SIG-M5 treated with dmso at 0.1 percent for 504 hours (cell line): Measurements from ENCODE around the gene CNTN5.

ENCODE experiments used
- DNase-seq: peaks from one replicate; lab custom pipeline; 2025; ENCODE audit not compliant: unreplicated experiment; lab: John Stamatoyannopoulos, UW

The CNTN5 gene

DNA sequence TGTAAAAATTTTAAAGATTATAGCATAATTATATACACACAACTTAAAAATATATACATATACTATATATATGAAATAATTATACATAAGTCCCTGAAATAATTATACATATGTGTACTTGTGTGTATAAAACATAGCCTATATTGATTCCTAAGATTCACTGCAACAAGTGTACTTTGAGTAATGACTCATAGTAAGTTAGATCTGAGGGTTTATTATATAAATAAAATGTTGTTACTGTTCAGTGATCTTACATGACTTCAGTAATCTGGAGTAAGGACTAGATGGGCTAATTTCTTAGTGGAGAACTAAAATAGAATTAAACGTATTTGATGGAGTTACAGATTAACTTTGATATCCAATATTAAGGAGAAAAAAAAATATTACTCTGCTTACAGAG, 350.5 kb downstream of the CNTN5 start:
- no peak for DNase-seq

DNA sequence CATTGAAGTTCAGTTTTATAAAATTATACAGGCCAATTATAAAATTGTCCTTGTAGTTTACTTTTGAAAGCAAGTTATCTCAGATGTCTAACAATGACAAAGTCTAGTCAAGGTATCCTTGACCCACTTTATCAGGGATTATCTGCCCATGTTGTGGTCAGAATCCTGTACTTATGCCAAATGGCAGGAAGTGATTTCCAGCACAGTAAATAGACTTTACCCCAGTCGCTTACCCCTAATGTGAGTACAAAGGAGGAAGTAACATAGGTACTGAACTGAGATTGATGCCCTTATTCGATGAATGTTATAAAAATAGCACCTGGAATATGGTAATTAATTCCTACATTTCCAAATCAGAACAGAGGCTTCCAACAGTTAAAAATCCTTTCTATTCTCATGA, 355.7 kb downstream of the CNTN5 start:
- DNase-seq = no peak

DNA sequence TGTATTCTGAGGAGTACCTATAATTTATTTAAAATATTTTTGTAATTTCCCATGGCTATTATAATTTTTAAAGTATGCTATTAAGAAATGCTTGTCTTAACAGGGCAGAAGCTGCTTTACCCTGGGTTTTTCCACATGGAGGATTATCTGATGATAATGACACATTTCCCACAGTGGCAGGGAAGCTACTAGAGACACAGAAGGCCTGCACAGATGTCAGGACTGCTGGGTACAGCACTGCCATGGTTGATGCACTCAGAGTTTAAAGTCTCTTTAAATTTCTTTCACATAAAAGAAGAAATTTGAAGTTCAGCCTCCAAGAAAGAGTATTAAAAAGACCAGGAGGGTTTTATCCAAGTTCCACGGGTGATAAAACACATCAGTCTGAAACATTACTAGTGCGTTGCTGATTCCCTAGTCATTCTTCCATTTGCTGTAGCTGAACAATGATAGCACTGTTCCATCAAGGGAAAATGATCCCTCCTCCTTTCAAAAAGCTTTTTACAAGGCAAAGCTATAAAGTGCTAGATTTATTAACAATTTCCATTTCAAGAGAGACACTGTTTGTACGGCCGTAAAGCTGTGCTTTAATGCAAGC, 363.0 kb downstream of the CNTN5 start:
- DNase-seq = no peak

DNA sequence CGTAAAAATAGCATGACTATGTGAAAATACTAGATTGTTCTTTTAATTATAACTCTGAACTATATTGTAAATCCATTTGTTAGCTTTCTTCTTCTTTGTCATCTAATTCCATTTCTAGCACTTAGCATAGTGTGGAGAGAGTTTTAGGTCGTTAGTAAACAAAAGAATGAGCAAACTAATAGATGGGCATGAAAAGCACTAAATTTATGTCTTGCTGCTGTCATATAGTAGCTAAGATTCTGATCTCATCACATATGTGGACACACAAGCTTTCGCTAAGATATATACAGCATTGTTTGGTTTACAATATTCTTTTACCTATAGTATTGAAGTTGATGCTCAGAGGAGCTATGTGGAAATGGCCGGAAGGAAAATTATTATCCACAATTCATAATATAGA, 370.5 kb downstream of the CNTN5 start:
- DNase-seq = no peak

DNA sequence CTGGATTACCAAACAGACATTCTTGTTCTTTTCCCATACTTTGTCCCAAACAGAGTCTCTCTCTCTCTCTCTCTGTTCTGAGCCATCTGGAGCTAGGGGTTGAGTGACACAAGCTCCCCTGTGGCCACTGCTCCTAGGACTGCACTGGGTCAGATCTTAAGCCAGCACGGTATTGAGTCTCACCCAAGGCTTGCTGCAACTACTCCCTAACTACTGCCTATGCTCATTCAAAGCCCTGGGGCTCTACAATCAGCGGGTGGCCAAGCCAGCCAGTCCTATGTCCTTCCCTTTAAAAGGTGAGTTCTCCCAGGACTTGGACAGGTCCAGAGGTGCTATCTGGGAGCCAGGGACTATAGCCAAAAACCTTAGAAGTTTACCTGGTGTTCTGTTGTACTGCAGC, 385.6 kb downstream of the CNTN5 start:
- DNase-seq = no peak

DNA sequence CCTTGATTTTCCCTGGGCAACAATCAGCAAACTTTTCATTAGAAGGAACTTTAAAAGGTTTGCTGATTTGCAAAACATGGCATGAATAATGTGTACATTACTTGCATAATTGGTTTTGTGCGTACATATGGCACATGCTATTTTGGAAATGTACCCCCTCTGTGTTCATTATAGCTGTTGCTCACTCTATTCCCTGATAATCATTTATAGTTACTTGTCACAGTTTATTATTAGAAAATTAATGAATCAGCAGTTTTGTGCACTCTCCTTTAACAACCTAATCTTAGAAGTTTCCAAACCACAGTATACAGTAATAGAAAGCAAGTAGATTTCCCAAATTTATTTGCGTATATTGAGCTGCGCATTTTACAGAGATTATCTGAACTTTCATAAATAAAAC, 389.9 kb downstream of the CNTN5 start:
- DNase-seq = no peak

DNA sequence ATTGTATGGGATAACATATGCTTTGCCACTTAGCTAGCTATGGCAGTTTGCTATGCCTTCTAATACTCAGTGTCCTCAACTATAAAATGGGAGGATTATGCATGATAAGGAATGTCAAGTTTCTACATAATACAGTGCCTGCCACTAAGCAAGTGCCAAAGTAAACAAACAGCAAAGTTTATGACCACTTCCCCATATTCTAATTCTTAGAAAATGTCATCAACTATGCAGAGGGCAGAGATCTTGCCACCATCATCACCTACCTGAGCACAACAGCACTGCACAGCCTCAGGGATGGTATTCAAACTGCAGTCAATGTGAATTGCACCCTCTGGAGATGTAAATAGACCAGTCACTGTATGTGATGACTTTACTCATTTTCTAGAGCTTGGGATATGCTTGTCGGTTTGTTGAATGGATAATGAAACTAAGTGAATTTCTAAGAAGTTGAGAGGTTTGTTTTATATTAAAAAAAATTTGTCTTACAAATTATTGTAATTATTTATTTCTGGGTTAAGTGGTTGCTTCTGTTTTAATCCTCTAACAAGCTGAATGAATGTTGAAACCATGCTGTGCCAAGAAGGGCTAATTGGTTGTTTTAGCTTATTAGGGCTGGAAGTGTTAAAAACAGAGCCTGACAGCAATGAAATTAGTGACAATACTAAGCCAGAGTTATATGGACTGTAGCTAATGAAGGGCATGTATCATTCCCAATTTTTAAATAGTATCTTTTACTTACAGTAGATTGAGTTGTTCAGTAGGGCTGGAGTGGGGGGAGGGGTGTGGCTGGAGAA, 398.4 kb downstream of the CNTN5 start:
- no peak for DNase-seq

DNA sequence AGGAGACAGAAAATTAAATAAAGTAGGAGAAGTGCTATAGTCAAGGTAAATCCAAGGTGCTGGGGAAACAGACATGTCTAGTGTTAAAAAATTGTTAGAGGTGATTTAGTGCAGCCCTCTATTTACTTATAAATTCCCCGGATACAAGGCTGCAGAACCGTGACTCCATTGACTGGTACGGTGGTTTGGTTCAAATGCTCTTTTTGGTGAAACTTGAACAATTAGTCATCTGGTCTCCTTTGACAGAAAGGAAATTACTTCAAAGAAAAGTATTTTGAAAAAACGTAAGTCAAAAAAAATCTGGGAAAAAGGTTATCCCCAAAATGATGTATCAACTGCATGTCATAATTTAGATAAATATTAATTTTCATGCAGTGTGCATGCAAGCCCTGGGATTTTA, 399.2 kb downstream of the CNTN5 start:
- no peak for DNase-seq

DNA sequence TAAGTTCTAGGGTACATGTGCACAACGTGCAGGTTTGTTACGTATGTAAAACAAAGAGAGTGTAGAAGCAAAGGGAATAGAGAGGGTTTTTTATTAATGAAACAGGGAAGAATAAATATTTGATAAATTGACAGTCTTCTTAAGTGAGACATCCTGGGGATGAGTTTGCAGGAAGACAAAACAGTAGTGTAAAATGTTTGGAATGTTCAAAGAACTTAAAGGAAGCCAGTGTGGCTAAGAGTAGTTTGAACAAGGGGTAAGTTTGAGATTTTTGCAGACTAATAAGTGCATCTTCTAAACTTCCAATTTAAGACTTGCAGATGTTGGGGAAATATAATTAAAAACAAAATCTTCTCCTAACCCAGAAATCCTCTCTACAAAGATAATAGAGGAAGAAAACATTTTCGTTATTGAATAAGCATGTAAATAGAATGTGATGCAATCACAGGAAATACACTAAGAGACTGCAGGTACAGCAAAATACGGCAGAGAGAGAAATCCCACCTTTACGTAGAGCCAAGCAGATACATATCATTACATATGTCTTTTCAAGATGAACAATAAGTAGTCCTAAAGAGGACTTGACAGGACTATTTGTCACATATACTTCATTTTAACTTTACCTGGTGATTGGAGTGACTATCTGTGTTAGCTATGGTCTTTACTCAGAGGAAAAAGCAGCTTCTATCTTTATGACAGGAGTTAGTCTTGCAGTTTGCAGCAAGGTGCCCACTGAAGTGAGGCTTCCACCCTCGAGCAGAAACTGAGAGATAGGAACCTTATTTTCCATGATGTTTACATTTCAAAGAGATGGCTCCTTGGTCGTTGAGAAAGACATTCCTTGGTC, 402.1 kb downstream of the CNTN5 start:
- DNase-seq = no peak

DNA sequence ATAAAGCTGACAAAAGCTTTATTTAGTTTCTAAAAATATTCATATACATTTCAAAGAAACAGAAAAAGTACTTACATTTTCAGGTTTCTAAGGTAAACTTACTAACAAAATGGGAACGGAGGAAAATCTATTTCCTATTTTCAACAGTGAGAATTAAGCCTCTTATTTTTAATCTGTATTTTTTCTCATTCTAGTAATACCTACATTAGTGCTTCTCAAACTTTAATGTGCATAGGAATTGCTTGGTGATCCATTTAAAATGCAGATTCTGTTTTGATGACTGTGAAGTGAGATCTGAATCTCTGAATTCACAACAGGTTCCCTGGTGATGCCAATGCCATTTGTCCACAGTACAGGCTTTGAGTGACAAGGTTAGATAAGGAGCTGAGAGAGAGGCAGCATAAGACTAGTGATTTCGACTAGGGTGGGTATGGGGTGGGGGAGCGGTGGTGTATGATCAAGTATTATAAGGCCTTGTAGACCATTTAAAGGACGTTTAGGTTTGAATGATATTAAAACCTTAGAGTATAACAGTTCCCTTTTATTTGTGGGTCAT, 402.8 kb downstream of the CNTN5 start:
- DNase-seq = no peak

DNA sequence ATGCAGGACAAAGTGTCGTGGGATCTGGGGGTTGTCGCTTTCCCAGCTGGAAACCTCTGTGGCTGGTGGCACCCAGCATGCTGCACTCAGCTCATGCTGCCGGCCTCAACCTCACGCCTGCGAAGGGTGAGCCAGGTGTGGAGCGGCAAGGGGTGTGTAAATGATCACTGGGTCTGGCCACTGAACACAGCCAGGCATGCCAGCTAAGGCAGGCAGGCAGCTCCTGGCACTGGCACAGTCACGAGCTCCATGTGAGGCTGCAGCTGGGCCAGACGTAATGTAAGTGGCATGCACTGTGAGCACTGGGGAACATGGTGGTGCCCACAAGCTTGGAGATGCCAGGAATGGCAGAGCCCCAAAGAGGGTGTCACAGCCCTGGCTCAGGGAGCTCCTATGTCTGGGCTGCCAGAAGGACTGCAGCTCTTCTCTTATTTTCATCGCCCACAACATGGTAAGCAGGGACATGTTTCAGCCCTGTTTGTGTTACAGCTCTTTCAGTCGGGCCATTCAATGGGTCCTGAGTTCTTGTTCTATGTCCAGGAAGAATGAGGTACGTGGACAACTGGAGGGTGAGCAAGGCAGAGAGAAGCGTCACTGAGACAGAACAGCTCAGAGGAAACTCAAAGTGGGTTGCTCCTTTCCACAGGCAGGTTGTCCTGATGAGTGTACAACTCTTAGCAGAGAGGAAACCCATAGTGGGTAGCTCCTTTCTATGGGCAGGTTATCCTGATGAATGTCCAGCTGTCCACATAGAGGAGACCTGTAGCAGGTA, 403.8 kb downstream of the CNTN5 start:
- DNase-seq = no peak

DNA sequence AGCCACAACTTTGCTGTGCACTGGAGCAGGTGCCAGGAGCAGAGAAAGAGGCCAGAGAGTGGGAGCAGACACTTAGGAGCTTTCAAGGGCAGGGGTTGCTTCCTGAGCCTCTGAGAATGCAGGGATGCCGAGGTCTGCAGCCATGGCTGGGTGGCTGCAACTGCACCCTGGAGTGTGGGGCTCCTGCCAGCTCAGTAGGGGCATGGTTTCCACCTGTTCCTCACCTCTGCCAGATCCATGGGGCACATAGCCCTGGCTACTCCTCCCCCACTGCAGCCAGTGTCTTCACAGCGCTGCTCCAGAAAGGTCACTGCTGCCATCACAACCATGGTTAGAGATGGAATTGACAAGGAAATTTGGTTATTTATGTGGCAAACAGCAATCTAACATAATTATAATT, 404.8 kb downstream of the CNTN5 start:
- DNase-seq = no peak

DNA sequence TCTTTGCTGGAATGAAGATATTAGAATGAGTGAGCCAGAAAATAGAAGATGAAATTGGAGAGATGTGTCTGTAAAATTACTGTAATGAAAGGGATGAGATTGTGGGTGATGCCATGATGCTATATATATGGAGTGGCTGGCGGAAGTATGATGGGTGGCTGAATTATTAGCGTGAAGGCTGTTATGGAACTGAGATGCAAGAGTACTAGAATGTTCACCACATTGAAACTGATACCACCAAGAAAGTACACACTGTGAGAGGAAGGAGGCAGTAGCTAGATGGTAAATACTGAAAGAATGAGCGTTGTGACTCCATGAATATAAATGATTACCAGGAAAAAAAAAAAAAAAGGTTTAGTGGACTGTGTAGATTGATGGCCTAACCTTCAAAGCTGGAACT, 411.9 kb downstream of the CNTN5 start:
- DNase-seq = no peak

DNA sequence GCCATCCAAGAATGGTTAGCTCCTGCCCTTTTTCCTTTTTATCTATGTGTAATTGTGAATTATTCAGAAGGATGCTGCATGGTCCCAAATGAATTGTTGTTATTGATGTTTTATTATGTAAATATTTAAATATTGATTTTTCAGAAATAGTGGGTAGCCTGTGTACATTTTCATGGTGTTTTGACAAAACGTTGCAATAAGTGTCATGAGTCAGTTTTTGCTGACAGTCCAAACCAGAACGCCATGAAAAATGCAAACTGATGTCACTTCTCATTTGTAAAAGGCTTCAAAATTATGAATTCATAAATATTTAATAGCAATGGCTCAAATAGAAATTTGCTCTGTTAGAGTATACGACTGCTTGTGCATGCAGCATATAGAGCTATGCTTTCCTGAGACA, 422.5 kb downstream of the CNTN5 start:
- no peak for DNase-seq

DNA sequence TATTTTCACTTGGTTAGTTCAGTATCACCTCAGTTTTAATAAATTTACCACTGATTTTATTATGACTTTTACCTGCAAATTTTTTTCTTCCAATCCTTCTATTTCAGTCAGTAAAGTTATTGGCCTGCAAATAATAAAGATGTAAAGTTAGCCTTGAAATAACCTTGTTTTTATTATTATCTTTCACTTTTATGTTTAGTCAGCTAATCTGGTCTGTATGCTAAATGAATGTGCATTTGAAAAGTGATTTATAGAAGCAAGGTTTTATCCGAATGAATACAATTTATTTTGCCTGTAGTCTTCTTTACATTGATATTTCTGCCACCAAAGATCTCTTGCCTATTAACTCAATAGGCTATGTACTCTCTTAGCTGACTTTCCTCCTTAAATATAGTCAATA, 425.7 kb downstream of the CNTN5 start:
- no peak for DNase-seq

DNA sequence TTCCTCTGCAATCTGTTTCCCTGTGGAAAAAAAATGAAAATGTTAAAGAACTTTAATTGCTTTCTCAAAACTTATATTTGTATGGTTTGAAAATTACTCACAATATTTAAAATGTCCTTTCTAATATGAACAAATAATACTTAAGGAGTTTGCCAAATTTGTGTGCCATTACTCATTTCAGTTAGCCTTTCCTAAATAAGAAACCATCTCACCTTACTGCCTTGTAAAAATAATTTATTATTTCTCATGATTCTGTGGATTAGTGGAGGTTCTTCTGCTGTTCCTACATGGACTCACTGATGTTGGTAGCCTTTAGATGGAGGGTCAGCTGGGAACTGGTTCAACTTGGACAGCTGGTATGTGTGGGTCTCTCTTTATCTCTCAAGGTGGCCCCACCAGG, 428.6 kb downstream of the CNTN5 start:
- no peak for DNase-seq

DNA sequence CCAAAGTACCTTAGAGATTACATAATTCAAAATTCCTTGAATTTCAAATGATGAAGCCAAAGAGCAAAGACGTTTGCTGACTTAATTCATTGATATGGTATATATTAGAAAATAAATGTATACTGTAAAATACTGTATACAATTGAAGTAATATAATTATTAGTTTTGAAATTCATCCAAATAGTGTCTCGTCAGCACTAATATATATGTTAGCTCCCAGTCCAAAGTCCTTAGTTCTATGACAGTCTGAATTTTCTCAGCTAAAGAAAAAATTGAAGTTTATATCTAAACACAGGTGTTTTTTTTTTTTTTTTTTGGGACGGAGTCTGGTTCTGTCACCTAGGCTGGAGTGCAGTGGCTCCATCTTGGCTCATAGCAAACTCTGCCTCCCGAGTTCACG, 431.3 kb downstream of the CNTN5 start:
- no peak for DNase-seq

DNA sequence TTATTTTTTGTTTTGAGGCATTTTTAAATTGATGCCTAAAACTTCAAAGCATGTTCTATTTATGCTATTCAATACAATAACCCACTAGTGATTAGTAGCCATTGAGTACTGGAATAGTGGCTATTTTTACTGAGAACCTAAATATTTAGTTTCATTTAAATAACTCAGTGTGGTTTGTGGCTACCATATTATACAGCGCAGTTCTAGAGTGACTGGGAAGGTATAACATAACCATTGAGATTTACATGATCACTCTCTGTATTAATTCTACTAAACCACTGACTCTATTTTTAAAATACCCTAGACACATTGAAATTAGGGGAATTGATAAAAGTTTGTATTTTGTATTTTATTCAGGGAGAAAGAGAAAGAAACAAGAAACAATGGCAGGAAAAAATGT, 441.2 kb downstream of the CNTN5 start:
- no peak for DNase-seq

DNA sequence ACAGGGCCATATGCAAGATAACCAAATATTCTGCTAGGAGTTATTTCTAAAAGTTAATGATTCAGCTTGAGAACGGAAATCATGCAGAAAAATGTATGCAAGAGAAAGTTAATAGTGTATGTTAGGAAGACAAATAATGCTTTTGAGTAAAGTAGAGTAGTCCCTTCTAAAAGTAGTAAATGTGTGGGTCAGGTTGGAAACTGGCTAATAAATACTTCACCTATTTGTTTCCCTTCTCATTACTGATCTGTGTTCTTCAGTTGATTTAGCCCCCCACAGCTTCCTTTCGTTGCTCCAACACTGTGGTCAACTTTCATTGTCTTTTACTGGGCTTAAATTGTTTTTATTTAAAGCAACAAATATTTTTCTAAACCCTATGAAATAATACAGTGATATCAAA, 444.2 kb downstream of the CNTN5 start:
- no peak for DNase-seq

DNA sequence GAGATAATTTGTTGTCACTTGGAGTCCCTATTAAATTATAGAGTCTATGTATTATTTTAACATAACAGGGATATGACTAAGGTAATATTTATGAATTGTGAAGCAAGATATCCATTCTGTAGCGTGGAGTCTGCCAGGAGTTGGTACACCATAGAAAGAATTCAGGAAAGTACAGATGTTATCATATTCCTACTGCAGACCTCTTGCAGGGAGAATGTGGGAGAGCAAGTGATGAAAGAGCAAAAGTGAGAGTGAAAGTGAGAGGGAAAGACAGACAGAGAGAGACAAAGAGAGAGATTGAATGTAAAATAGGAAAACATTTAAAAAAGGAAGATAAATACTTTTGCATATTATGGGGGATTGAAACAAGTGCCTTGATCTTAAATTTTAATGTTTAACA, 468.8 kb downstream of the CNTN5 start:
- DNase-seq = no peak

DNA sequence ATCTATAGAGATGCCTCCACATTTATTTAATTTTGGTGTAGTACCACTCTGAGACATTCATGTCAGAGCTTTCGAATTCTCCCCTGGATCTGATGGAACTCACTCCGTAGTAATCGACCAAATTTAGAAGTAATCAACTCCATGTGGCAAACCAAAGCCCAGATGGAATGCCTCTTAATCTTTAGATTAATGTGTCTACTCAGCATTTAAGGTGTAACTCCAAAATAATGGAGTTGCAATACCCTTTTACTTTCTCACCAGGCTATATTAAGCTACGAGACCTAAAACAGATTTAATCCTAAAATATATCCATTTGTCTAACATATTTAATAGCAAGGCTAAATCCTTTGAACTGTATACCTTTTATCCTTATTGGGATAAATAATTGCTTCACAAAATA, 473.3 kb downstream of the CNTN5 start:
- no peak for DNase-seq
